Ishikawa (cell line): ENCODE data around the gene ANKRD6.

ENCODE experiments used
- MAX ChIP-seq: IDR thresholded peaks from 2 replicates; pipeline ENCODE4 v1.6.1; 2012
- NFIC ChIP-seq: IDR thresholded peaks from 2 replicates; pipeline ENCODE4 v1.6.1; 2012
- REST ChIP-seq: IDR thresholded peaks from 2 replicates; pipeline ENCODE4 v1.6.1; 2012; ENCODE audit warnings: low read depth, mild to moderate bottlenecking
- TAF1 ChIP-seq: IDR thresholded peaks from 2 replicates; pipeline ENCODE4 v1.6.1; 2012; ENCODE audit warnings: low read depth, mild to moderate bottlenecking

GRCh38 chr6:89489078-89489477, 56.1 kb downstream of the ANKRD6 start:
- TF ChIP-seq REST (no peak), TAF1 (no peak), NFIC (no peak), MAX (no peak)
